Mucosa of descending colon (tissue), 3 donors: ENCODE results near the gene AUH. TPM values are rescaled to one million over a fixed set of nuclear protein-coding genes. Genes with fewer than 3 reads are reported as not detected.

Source experiments
- ATAC-seq: fragments of 200-7000 bp; cut with Tn5 transposase; one replicate; pipeline ENCODE4 v1.9.1; 2020; ENCODE audit warnings: mild to moderate bottlenecking, moderate library complexity
- DNase-seq, 3 donors: peaks; one replicate each; pipeline ENCODE4 v3.0.0-alpha.2; 2020
- H3K36me3 ChIP-seq: fragments of 200-600 bp; one replicate; pipeline ENCODE4 v1.8.0; 2021; ENCODE audit warnings: low read depth, mild to moderate bottlenecking
- H3K4me1 ChIP-seq: fragments of 200-600 bp; one replicate; pipeline ENCODE4 v1.8.0; 2021; ENCODE audit warnings: low read depth, mild to moderate bottlenecking
- H3K4me3 ChIP-seq: fragments of 200-600 bp; one replicate; pipeline ENCODE4 v1.8.0; 2021; ENCODE audit warnings: mild to moderate bottlenecking
- H3K9me3 ChIP-seq: fragments of 200-600 bp; one replicate; pipeline ENCODE4 v1.8.0; 2021; ENCODE audit warnings: mild to moderate bottlenecking
- CTCF ChIP-seq: fragments of 200-600 bp; IDR thresholded peaks from one replicate; pipeline ENCODE4 v1.8.0; 2022; ENCODE audit warnings: antibody characterized with exemption, mild to moderate bottlenecking
- intact Hi-C, 2 donors: fragments of 100-400 bp; cut with DNase I in 1 of 2; cut with micrococcal nuclease in 1 of 2; formaldehyde crosslinking; loops; one replicate each; pipeline versions ENCODE4 v1.11.0 to v1.11.1; 2022; cut with DNase I, micrococcal nuclease
- total RNA-seq, 3 donors: library from RNA; stranded (reverse); fragmentation: NEBNext Ultra II Directional in 2 of 3; extraction: Animal tissue kit (Norgen Biotek cat#: 25700) in 2 of 3; gene quantifications; one replicate each; pipeline versions ENCODE4 v1.2.1 to v1.2.4, GENCODE V29; 2021 to 2023
- donor health status: DM: no; HTN: no; CAD: no; lungs with moderate emphysema.
- donor health status: DM: no; HTN: no; CAD: no.
- donor health status: DM: no; HTN: yes; CAD: no.

AUH gene
- total RNA-seq, 3 donors from 2014 or later: 18.2 to 37.2 (median 26.6) TPM

- H3K36me3 ChIP-seq: no peaks in the 10 kb centered on the region
- peak; percentile 58 for ATAC-seq
- TF ChIP-seq CTCF: no peak
- no peak overlapping the region for H3K4me3 ChIP-seq
- no peak for DNase-seq
- H3K4me1 ChIP-seq: no peaks in the 10 kb centered on the region
- intact Hi-C loops: no loop called here
- no peaks in the 10 kb centered on the region for H3K9me3 ChIP-seq
Measured at GRCh38 chr9:91342575-91342974, 19.1 kb downstream of the AUH start.

GRCh38 chr9:91341749-91342148 is 20.0 kb downstream of the AUH start:
- ATAC-seq: no peak
- H3K9me3 ChIP-seq: no peaks in the 10 kb centered on the region
- DNase-seq: no peak
- no peaks in the 10 kb centered on the region for H3K4me1 ChIP-seq
- no peaks in the 10 kb centered on the region for H3K36me3 ChIP-seq
- H3K4me3 ChIP-seq: no peak overlapping the region
- TF ChIP-seq CTCF: no peak
- intact Hi-C loops: no loop called here

GRCh38 chr9:91341258-91341746 is 20.4 kb downstream of the AUH start:
- no peak for DNase-seq
- H3K36me3 ChIP-seq: no peaks in the 10 kb centered on the region
- no peaks in the 10 kb centered on the region for H3K4me1 ChIP-seq
- ATAC-seq: no peak
- H3K4me3 ChIP-seq: no peak overlapping the region
- H3K9me3 ChIP-seq: no peaks in the 10 kb centered on the region
- no peak for TF ChIP-seq CTCF
- intact Hi-C loops: no loop called here

- H3K4me3 ChIP-seq: no peak overlapping the region
- DNase-seq (no peak), ATAC-seq (no peak)
- intact Hi-C loops: no loop called here
- no peaks in the 10 kb centered on the region for H3K36me3 ChIP-seq
- no peak for TF ChIP-seq CTCF
- no peaks in the 10 kb centered on the region for H3K4me1 ChIP-seq
- H3K9me3 ChIP-seq: no peaks in the 10 kb centered on the region
Measured at GRCh38 chr9:91340395-91340967, 21.2 kb downstream of the AUH start.

- intact Hi-C loops: no loop called here
- TF ChIP-seq CTCF: no peak
Measured at GRCh38 chr9:91338681-91339080, 23.0 kb downstream of the AUH start.

GRCh38 chr9:91336786-91337185 is 24.9 kb downstream of the AUH start:
- no peak for TF ChIP-seq CTCF
- intact Hi-C loops: no loop called here
- DNase-seq (no peak), ATAC-seq (no peak)
- no peaks in the 10 kb centered on the region for H3K4me1 ChIP-seq
- no peaks in the 10 kb centered on the region for H3K9me3 ChIP-seq
- no peak overlapping the region for H3K4me3 ChIP-seq
- no peaks in the 10 kb centered on the region for H3K36me3 ChIP-seq

More at GRCh38 chr9:91338681-91339080, 23.0 kb downstream of the AUH start:
- no peak for ATAC-seq
- DNase-seq: no peak
- Histone ChIP-seq H3K4me3 (no peak overlapping the region), H3K9me3 (no peaks in the 10 kb centered on the region), H3K36me3 (no peaks in the 10 kb centered on the region), H3K4me1 (no peaks in the 10 kb centered on the region)
